Neural cell (in vitro differentiated cells): ENCODE results near the gene DHFR.

Experiments used
- CTCF ChIP-seq: fragments of 450-650 bp; IDR thresholded peaks from 2 replicates; pipeline ENCODE4 v1.5.1; 2014; ENCODE audit warnings: antibody characterized with exemption, mild to moderate bottlenecking, moderate library complexity; ENCODE audit not compliant: poor library complexity, severe bottlenecking
- EP300 ChIP-seq: fragments of 450-650 bp; conservative IDR thresholded peaks from 2 replicates; pipeline ENCODE4 v1.6.1; 2014; ENCODE audit warnings: antibody characterized with exemption, mild to moderate bottlenecking, moderate library complexity; ENCODE audit not compliant: poor library complexity, severe bottlenecking
- EZH2 ChIP-seq: fragments of 200-600, 300-800 bp; shearing (Covaris generic), sonication (generic); IDR thresholded peaks from 2 replicates; pipeline ENCODE4 v1.6.1; 2014; ENCODE audit warnings: antibody characterized with exemption, low read length, borderline replicate concordance, mild to moderate bottlenecking; ENCODE audit not compliant: insufficient read depth, poor library complexity, severe bottlenecking
- MXI1 ChIP-seq: fragments of 450-650 bp; conservative IDR thresholded peaks from 2 replicates; pipeline ENCODE4 v1.6.1; 2014; ENCODE audit warnings: antibody characterized with exemption, mild to moderate bottlenecking; ENCODE audit not compliant: poor library complexity, severe bottlenecking
- POLR2AphosphoS5 ChIP-seq: IDR thresholded peaks from 2 replicates; pipeline ENCODE4 v1.6.1; 2012
- RAD21 ChIP-seq: fragments of 450-650 bp; conservative IDR thresholded peaks from 2 replicates; pipeline ENCODE4 v1.6.1; 2014; ENCODE audit warnings: antibody characterized with exemption, mild to moderate bottlenecking, moderate library complexity
- SMC3 ChIP-seq: fragments of 450-650 bp; conservative IDR thresholded peaks from 2 replicates; pipeline ENCODE4 v1.6.1; 2014; ENCODE audit warnings: antibody characterized with exemption, mild to moderate bottlenecking, moderate library complexity; ENCODE audit not compliant: poor library complexity
- TAF1 ChIP-seq: IDR thresholded peaks from 2 replicates; pipeline ENCODE4 v1.6.1; 2012; ENCODE audit warnings: low read depth
- TF ChIP-seq, protein P1 (sequence below): IDR thresholded peaks from 2 replicates; pipeline ENCODE4 v1.6.1; 2012; ENCODE audit warnings: borderline replicate concordance

DNA sequence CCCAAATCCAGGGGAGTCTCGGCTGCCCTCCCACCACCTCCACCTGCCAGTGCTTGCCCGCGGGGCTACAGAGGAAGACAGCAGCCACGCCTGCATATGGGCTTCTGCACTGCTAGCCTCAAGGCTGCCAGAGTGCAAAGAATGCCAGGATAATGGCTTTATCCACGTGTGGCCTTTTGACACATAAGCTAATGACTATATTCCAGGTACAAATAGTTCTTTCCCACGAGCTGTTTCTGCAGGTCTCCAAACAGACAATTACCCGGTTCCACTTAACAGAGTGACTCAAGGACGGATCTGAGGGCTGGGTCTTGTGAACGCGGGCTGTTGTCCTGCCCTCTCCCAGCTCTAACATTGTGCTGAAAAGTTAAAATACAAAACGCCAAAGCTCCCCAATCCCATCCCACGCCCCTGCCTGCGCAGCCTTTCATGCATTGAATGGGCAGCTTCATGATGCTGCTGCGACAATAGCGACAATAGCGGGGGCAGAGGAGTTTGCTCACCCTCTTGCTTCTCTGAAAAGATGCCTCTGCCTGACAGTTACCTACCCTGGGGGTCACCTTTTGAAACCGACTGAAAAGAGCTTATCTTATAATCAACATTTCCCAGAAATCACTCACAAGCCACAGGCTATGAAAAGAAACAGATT lies 39.4 kb downstream of the DHFR start:
- no peak for TF ChIP-seq CTCF
- TF ChIP-seq SMC3: no peak
- TF ChIP-seq, protein P1, sequence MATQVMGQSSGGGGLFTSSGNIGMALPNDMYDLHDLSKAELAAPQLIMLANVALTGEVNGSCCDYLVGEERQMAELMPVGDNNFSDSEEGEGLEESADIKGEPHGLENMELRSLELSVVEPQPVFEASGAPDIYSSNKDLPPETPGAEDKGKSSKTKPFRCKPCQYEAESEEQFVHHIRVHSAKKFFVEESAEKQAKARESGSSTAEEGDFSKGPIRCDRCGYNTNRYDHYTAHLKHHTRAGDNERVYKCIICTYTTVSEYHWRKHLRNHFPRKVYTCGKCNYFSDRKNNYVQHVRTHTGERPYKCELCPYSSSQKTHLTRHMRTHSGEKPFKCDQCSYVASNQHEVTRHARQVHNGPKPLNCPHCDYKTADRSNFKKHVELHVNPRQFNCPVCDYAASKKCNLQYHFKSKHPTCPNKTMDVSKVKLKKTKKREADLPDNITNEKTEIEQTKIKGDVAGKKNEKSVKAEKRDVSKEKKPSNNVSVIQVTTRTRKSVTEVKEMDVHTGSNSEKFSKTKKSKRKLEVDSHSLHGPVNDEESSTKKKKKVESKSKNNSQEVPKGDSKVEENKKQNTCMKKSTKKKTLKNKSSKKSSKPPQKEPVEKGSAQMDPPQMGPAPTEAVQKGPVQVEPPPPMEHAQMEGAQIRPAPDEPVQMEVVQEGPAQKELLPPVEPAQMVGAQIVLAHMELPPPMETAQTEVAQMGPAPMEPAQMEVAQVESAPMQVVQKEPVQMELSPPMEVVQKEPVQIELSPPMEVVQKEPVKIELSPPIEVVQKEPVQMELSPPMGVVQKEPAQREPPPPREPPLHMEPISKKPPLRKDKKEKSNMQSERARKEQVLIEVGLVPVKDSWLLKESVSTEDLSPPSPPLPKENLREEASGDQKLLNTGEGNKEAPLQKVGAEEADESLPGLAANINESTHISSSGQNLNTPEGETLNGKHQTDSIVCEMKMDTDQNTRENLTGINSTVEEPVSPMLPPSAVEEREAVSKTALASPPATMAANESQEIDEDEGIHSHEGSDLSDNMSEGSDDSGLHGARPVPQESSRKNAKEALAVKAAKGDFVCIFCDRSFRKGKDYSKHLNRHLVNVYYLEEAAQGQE: no peak
- no peak for TF ChIP-seq EP300
- TF ChIP-seq TAF1: no peak
- TF ChIP-seq POLR2AphosphoS5: no peak
- TF ChIP-seq EZH2: no peak
- no peak for TF ChIP-seq MXI1
- TF ChIP-seq RAD21: no peak
